Kasumi-1 (cell line): ENCODE measurements around the gene BCAS3.
"Not testable (repeated sequence)": the region's sequence is repeated elsewhere in the genome, so short reads cannot be mapped to it uniquely, and the experiment has no call there.

ENCODE experiments used
- DNase-seq, 2 experiments: peaks; one replicate each; lab custom pipeline; 2025; lab: John Stamatoyannopoulos, UW

The BCAS3 gene

DNA sequence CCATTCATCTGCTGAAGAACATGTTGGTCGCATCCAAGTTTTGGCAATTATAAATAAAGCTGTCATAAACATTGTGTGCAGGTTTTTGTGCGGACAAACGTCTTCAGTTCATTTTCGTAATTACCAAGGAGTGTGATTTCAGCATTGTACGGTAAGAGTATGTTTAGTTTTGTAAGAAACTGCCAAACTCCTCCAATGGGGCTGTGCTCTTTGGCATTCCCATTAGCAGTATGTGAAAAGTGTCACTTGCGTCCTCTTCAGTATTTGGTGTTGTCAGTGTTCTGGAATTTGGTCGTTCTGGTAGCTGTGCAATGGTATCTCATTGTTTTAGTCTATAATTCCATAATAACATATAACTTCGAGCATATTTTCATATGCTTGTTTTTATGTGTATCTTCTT lies 120.9 kb downstream of the BCAS3 start:
- DNase-seq, result no peak

DNA sequence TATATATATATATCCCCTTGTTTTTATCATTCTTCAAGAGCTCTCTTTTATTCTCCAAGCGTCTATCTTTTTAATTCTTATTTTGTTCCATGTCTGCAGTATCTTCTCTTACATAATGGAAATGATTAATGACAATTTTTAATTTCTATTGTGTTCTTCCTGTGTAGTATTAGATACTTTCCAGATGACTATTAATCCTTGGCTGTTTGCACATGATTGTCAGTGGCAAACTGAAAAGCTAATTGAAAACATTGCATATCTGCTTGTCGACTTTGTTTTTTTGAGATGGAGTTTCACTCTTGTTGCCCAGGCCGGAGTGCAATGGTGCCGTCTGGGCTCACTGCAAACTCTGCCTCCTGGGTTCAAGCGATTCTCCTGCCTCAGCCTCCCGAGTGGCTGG lies 124.7 kb downstream of the BCAS3 start:
- no peak for DNase-seq

GRCh38 chr17:60803059-60803458 lies 125.4 kb downstream of the BCAS3 start:
- DNase-seq, result no peak

DNA sequence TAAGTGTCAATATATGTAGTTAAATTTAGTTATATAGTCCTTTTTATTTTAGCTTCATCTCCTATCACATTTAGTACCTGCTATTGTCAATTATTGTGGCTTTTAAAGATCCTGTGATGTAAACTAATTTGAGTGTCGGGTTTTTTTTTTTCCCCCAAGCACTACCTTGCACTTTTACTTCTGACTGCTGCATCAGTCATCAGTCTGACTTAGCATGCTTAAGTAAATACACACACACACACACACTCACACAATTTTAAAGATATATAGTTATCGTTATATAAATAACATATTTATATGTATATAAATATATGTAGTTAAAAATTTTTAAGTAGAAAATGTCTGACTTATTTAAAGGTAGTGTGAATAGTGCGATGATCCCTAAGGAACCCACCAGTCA lies 127.2 kb downstream of the BCAS3 start:
- DNase-seq, result no peak

GRCh38 chr17:60809421-60809820 lies 131.8 kb downstream of the BCAS3 start:
- no peak for DNase-seq

GRCh38 chr17:60814941-60815340 lies 137.3 kb downstream of the BCAS3 start:
- DNase-seq, result not testable (repeated sequence)

DNA sequence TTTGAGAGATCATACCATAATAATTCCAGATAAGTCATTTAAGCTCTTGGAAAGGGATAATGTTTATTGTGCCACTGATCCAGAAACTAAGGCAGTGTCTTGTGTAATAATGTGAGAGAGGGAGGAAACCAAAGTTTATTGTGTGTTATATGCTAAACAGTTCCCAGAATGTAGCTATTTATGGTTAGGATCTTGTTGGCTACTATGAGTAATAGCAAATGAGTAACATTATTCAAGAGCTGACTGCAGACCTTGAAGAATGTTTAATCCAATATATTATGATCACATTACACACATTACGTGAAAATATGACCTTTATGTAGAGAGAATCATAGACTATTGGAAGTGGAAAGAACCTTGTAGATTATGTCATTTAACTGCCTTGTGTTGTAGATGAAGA lies 139.5 kb downstream of the BCAS3 start:
- DNase-seq, result no peak

GRCh38 chr17:60819447-60820130 lies 141.9 kb downstream of the BCAS3 start:
- no peak for DNase-seq

GRCh38 chr17:60823515-60823914 lies 145.9 kb downstream of the BCAS3 start:
- peak in 1 of 2 experiments; percentile 19 for DNase-seq

DNA sequence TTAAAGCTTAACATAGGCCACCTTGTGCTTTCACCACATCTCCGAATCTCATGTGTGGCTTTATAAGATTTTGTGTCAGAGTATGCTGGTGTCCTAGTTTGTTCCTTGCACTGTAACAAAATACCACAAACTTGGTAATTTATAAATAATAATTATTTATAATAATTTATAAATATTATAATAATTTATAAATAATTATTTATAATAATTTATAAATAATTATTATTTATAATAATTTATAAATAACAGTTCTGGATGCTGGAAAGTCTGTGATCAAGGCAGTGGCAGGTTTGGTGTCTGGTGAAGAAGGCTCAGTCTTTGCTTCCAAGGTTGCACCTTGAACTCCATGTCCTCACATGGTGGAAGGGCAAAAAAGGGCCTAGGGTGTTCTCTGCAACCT lies 147.7 kb downstream of the BCAS3 start:
- DNase-seq, result no peak

DNA sequence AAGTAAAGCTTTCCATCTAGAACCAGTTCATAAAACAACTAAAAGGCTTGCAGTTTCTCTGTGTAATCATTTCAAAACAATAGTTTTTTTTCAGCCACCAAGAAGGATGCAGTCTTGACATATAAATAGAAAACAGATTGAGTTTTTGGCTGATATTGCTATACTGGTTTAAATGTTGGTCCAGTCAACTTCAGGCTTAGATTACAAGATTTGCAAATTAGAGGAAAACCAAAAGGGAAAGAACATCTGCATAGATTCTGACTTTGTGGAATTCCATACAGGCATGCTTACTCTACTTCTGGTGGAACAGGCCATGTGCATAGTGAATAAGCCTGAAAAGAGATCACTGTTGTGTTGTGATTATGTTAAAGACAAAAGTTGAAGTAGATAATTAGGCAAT lies 150.3 kb downstream of the BCAS3 start:
- no peak for DNase-seq

GRCh38 chr17:60832151-60832585 lies 154.5 kb downstream of the BCAS3 start:
- no peak for DNase-seq

DNA sequence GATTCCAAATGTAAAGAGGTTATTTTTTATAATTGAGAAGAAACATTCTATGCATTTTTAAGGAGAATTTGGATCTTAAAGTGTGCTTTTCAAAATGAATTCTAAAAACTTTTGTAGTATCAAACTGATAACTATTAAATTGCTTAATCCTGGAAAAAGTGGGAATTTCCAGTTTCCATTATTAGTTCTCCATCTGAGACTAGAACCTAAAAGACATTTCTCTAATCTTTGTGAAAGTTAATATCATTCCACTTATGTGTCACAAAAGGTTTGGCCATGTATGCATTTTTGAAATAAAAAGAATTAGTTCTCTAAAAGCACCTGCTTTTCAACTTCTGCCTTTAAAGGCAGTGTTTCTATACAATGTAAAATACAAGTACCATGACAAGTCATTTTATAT lies 155.0 kb downstream of the BCAS3 start:
- no peak for DNase-seq

GRCh38 chr17:60840456-60840855 lies 162.8 kb downstream of the BCAS3 start:
- no peak for DNase-seq

DNA sequence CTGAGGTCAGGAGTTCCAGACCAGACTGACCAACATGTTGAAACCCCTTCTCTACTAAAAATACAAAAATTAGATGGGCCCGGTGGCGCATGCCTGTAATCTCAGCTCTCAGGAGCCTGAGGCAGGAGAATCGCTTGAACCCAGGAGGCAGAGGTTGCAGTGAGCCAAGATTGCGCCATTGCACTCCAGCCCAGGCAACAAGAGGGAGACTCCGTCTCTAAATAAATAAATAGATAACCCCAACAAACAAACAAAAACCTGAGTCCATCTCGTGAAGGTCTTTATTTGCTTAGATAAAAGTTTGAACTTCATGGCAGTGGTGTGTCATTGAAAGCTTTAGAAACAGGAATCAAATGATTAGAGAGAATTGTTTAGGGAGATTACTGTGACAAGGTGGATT lies 167.4 kb downstream of the BCAS3 start:
- no peak for DNase-seq

DNA sequence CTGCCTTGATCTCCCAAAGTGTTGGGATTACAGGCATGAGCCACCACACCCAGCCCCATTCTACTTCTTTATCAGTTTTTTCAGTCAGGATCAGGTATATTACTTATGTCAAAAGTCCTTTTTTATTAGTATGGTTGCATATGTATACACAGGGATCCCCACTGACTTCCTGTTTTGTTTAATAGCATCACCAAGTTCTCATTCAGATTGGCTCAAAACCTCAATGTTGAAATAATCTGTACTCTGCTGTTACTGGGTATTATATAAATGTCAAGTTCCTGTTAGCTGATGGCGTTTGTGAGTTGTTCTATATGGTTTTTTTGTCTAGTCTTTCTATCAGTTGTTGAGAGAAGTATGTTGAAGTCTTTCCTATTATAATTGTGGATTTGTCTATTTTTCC lies 168.5 kb downstream of the BCAS3 start:
- DNase-seq, result peak; percentile 23 to 29

DNA sequence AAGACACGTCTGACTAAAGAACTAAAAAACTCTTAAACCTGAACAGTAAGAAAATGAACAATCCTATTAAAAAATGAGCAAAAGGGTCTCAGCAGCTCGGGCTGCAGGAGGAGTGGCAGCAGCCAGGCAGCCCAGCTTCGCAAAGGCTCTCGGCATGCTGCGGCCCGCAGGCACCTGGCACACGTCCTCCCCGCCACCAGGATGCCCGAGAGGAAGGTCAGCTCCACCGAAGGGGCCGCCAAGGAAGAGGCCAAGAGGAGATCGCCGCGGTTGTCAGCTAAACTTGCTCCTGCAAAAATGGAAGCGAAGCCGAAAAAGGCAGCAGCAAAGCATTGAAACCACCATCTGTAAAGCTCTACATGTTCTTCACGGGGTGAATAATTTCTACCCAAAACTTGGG lies 173.5 kb downstream of the BCAS3 start:
- no peak for DNase-seq

- DNase-seq, result no peak
Observed at GRCh38 chr17:60857556-60858080, 180.0 kb downstream of the BCAS3 start.

DNA sequence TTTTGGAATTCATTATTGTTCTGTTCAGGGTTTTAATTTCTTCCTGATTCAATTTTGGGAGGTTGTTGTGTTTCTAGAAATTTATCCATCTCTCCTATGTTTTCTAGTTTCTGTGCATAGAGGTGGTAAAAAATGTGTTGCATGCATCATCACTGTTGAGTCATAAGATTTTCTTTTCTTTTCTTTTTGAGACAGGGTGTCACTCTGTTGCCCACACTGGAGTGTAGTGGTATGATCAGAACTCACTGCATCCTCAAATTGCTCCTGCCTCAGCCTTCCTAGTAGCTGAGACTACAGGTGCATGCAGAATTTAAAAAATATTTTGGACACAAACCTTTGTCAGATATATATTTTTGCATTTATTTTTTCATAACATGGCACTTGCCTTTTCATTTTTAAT lies 184.8 kb downstream of the BCAS3 start:
- no peak for DNase-seq

DNA sequence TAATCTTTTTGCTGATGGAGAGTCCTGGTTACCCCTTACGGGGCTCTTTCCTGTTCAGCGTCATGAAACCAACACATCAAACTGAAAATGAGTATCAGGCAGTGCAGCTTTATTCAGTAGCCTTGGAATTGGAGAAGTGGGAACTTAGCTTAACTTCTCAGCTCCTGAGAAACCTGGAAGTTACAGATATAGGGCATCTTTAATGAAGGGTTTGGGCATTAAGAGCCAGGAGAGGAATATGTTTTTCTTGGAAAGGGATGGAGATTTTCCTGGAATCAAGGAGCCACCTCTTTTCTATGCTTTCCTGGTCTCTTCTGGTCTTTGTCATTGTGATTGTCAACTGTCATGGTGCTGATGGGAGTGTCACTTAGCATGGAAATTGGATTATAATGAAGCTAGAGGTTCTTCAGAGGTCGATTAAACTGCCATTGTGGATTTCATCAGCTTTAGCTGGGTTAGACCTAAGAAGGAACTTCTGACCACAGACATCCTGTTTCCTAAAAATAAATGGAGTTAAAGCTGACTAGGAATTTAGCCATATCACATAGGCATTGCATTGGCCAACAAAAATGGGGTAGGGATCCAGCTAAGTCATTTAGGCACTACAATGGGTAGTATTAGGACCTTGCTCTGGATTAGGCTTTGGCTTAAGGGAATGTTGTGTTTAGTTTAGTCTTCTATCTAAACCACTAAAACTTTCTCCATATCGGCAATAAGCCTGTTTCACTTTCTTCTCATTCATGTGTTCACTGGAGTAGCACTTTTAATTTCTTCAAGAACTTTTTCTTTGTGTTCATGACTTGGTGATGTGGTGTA lies 186.4 kb downstream of the BCAS3 start:
- peak; percentile 71 to 76 for DNase-seq

GRCh38 chr17:60864708-60865005 lies 187.0 kb downstream of the BCAS3 start:
- DNase-seq, result peak in 1 of 2 experiments; percentile 48

GRCh38 chr17:60874772-60875171 lies 197.1 kb downstream of the BCAS3 start:
- no peak for DNase-seq
